ENCODE data around the gene PLSCR1.

Gene PLSCR1

GRCh38 chr3:146544002-146544928 lies at the start of gene PLSCR1:
PLSCR1 (minus strand) TSS chr3:146544607; CDS start chr3:146536552, 8,055 bp downstream.
- POLR2A ChIA-PET, result interaction anchor here (0.6 to 1.1 kb wide), 3 partner anchors 12 to 76 kb away, joined by 3 read pairs; no protein-coding TSS in a partner anchor

GRCh38 chr3:146593776-146594175 lies 49.4 kb upstream of the PLSCR1 start:
- POLR2A ChIA-PET, result no interaction called here
- no peak for TF ChIP-seq CTCF (IDR thresholded peaks at IDR 0.05; ENCODE audit: insufficient read depth, low read length, missing control alignments)
- CTCF ChIA-PET, result interaction anchor here (0.6 to 6.9 kb wide), 12 partner anchors 9 to 1480 kb away, joined by 3 to 41 read pairs (median 7); no protein-coding TSS in a partner anchor
- DNase-seq (ENCODE audit: low read depth, low spot score), result no peak
- no peak overlapping the region for H3K4me3 ChIP-seq (ENCODE audit: low read depth, low read length)

More at GRCh38 chr3:146544002-146544928, at the start of gene PLSCR1:
- peak; percentile 63 for DNase-seq (ENCODE audit: low read depth, low spot score)
- no peak for TF ChIP-seq CTCF (IDR thresholded peaks at IDR 0.05; ENCODE audit: insufficient read depth, low read length, missing control alignments)
- CTCF ChIA-PET, result interaction anchor here (0.7 to 0.8 kb wide), 2 partner anchors 33 to 355 kb away, joined by 3 to 4 read pairs; no protein-coding TSS in a partner anchor
- peak within 1 kb of the TSS; percentile 75 for H3K4me3 ChIP-seq (ENCODE audit: low read depth, low read length)

- POLR2A ChIA-PET, result no interaction called here
- no peak for TF ChIP-seq CTCF (IDR thresholded peaks at IDR 0.05; ENCODE audit: insufficient read depth, low read length, missing control alignments)
Measured at GRCh38 chr3:146590521-146590920, 46.1 kb upstream of the PLSCR1 start.

GRCh38 chr3:146589899-146590508 lies 45.6 kb upstream of the PLSCR1 start:
- ChIA-PET POLR2A (no interaction called here), CTCF (interaction anchor here (0.5 to 6.9 kb wide), 26 partner anchors 9 to 803 kb away, joined by 3 to 41 read pairs (median 6); partner anchors contain the start of gene PLSCR5)
- H3K4me3 ChIP-seq (ENCODE audit: low read depth, low read length), result no peak overlapping the region
- peak; percentile 28 for TF ChIP-seq CTCF (IDR thresholded peaks at IDR 0.05; ENCODE audit: insufficient read depth, low read length, missing control alignments)
- DNase-seq (ENCODE audit: low read depth, low spot score), result no peak

More at GRCh38 chr3:146590521-146590920, 46.1 kb upstream of the PLSCR1 start:
- CTCF ChIA-PET, result interaction anchor here (0.5 to 6.9 kb wide), 17 partner anchors 8 to 802 kb away, joined by 3 to 41 read pairs (median 7); partner anchors contain the start of gene PLSCR5
- DNase-seq (ENCODE audit: low read depth, low spot score), result no peak
- no peak overlapping the region for H3K4me3 ChIP-seq (ENCODE audit: low read depth, low read length)

- no peak for TF ChIP-seq CTCF (IDR thresholded peaks at IDR 0.05; ENCODE audit: insufficient read depth, low read length, missing control alignments)
- no peak for DNase-seq (ENCODE audit: low read depth, low spot score)
- no peak overlapping the region for H3K4me3 ChIP-seq (ENCODE audit: low read depth, low read length)
- ChIA-PET CTCF (no interaction called here), POLR2A (no interaction called here)
Measured at GRCh38 chr3:146585156-146585555, 40.7 kb upstream of the PLSCR1 start.

Data from AG04449 (cell line).